Measurements from ENCODE around the gene MICAL3. TPM values are rescaled to one million over a fixed set of nuclear protein-coding genes. Genes with fewer than 3 reads are reported as not detected.

Gene MICAL3
- total and polyA plus RNA-seq, 4 donors: 4.4 to 30.7 (median 15.4) TPM

DNA sequence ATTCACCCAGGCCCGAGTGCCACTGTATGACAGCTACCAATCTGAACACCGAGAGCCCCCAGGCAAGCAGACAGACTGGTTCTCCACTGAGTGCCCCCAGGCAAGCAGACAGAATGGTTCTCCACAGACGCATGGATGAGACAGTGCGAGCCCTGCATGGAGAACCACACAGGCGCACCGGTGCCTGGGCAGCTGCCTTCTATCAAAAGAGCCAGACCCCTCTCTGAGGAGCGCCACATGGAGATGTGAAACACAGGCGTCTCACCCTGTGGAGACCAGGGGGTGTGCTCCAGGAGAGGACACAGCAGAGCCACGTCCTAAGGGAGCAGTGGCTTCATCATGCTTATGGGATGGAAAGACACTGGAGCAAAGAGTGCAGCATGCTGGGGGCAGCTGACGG lies 155.6 kb downstream of the MICAL3 start:
- ATAC-seq (ENCODE audit: insufficient read depth, low FRiP score): no peak
- no peak for DNase-seq
- Histone ChIP-seq H3K9me3 (ENCODE audit: control insufficient read depth in 4 of 4, insufficient read depth in 3 of 4, low read length in 3 of 4) (no peaks in the 10 kb centered on the region), H3K4me1 (ENCODE audit: control insufficient read depth in 5 of 5, insufficient read depth in 5 of 5, low read length in 5 of 5) (no peaks in the 10 kb centered on the region), H3K27ac (ENCODE audit: low read depth in 1 of 2, low read length in 1 of 2) (no peak overlapping the region), H3K36me3 (ENCODE audit: control insufficient read depth in 4 of 4, insufficient read depth in 4 of 4, low read length in 4 of 4) (peaks cover 7 to 54% (median 27%) of the 10 kb centered on the region in 4 donors), H3K27me3 (ENCODE audit: control insufficient read depth in 3 of 3, insufficient read depth in 3 of 3, low read length in 2 of 3) (no peaks in the 10 kb centered on the region), H3K4me3 (no peak overlapping the region), H3K9ac (ENCODE audit: insufficient read depth in 1 of 2, low read length in 2 of 2) (no peak overlapping the region)
- TF ChIP-seq, protein P1, sequence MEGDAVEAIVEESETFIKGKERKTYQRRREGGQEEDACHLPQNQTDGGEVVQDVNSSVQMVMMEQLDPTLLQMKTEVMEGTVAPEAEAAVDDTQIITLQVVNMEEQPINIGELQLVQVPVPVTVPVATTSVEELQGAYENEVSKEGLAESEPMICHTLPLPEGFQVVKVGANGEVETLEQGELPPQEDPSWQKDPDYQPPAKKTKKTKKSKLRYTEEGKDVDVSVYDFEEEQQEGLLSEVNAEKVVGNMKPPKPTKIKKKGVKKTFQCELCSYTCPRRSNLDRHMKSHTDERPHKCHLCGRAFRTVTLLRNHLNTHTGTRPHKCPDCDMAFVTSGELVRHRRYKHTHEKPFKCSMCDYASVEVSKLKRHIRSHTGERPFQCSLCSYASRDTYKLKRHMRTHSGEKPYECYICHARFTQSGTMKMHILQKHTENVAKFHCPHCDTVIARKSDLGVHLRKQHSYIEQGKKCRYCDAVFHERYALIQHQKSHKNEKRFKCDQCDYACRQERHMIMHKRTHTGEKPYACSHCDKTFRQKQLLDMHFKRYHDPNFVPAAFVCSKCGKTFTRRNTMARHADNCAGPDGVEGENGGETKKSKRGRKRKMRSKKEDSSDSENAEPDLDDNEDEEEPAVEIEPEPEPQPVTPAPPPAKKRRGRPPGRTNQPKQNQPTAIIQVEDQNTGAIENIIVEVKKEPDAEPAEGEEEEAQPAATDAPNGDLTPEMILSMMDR (IDR thresholded peaks at IDR 0.05; ENCODE audit: control extremely low read depth, extremely low read depth): no peak
- WGBS, 2 donors: 94 to 95% methylated on average over 10 of the region's 10 CpGs

DNA sequence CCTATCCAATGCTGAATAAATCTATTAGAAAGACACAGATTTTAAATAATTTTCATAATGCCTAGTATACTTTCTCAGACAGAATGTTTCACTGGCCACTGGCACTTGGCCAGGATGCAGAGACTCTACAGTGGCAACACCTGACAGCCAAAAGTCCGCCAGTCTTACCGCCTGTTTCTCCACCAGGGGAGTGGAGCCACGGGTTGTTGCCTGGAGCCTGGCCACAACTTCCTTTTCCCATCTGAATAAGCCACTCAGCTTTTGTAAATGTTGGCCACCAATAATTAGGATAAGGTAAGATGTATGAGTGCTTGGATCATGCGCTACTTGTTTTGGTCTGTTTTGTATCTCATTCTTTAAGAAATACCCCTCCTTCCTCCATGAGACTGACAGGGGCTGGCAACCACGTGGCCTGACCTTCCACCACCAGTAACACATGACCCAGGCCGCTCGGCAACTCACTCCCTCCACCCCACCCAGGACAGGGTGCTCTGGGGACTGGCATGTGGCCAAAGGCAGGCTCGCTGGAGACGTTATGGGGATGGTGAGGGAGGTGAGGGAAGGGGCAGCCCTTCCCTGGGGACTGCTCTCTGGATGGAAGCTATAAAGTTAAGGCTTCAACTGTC lies 157.1 kb downstream of the MICAL3 start:
- 36 to 50% methylated on average over 9 of the region's 9 CpGs for WGBS, 2 donors
- no peak for ATAC-seq (ENCODE audit: insufficient read depth, low FRiP score)
- Histone ChIP-seq H3K4me3 (no peak overlapping the region), H3K9ac (ENCODE audit: insufficient read depth in 1 of 2, low read length in 2 of 2) (no peak overlapping the region), H3K36me3 (ENCODE audit: control insufficient read depth in 4 of 4, insufficient read depth in 4 of 4, low read length in 4 of 4) (peaks cover 5 to 47% (median 28%) of the 10 kb centered on the region in 4 donors), H3K27me3 (ENCODE audit: control insufficient read depth in 3 of 3, insufficient read depth in 3 of 3, low read length in 2 of 3) (no peaks in the 10 kb centered on the region), H3K9me3 (ENCODE audit: control insufficient read depth in 4 of 4, insufficient read depth in 3 of 4, low read length in 3 of 4) (no peaks in the 10 kb centered on the region), H3K27ac (ENCODE audit: low read depth in 1 of 2, low read length in 1 of 2) (peak overlapping the region in 1 of 2 donors; percentile 13), H3K4me1 (ENCODE audit: control insufficient read depth in 5 of 5, insufficient read depth in 5 of 5, low read length in 5 of 5) (no peaks in the 10 kb centered on the region)
- TF ChIP-seq, protein P1 (IDR thresholded peaks at IDR 0.05; ENCODE audit: control extremely low read depth, extremely low read depth): no peak
- no peak for DNase-seq

DNA sequence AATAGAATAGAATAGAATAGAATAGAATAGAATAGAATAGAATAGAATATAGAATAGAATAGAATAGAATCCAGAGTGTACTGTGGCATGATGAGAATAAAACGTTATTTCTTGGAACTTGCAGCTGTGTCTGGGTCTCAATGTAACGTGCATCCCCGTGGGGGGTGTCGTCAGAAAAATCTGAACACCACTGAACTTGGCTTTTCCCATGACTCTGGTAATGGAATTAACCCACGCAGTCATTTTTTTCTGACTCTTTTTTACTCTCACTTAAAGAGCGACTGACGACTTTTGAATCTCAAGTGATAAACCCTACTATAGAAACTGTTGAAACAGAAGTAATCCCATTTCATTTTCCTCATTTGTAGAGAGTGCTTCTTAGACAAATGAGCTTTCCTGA lies 157.7 kb downstream of the MICAL3 start:
- peaks cover 5 to 45% (median 25%) of the 10 kb centered on the region in 4 donors for H3K36me3 ChIP-seq (ENCODE audit: control insufficient read depth in 4 of 4, insufficient read depth in 4 of 4, low read length in 4 of 4)
- H3K4me3 ChIP-seq: no peak overlapping the region
- ATAC-seq (ENCODE audit: insufficient read depth, low FRiP score) (no peak), DNase-seq (no peak)
- H3K27me3 ChIP-seq (ENCODE audit: control insufficient read depth in 3 of 3, insufficient read depth in 3 of 3, low read length in 2 of 3): no peaks in the 10 kb centered on the region
- H3K27ac ChIP-seq (ENCODE audit: low read depth in 1 of 2, low read length in 1 of 2): peak overlapping the region in 1 of 2 donors; percentile 13
- TF ChIP-seq, protein P1 (IDR thresholded peaks at IDR 0.05; ENCODE audit: control extremely low read depth, extremely low read depth): no peak
- WGBS, 2 donors: 94% methylated on average over 7 of the region's 7 CpGs
- H3K9me3 ChIP-seq (ENCODE audit: control insufficient read depth in 4 of 4, insufficient read depth in 3 of 4, low read length in 3 of 4): no peaks in the 10 kb centered on the region
- no peak overlapping the region for H3K9ac ChIP-seq (ENCODE audit: insufficient read depth in 1 of 2, low read length in 2 of 2)
- no peaks in the 10 kb centered on the region for H3K4me1 ChIP-seq (ENCODE audit: control insufficient read depth in 5 of 5, insufficient read depth in 5 of 5, low read length in 5 of 5)

DNA sequence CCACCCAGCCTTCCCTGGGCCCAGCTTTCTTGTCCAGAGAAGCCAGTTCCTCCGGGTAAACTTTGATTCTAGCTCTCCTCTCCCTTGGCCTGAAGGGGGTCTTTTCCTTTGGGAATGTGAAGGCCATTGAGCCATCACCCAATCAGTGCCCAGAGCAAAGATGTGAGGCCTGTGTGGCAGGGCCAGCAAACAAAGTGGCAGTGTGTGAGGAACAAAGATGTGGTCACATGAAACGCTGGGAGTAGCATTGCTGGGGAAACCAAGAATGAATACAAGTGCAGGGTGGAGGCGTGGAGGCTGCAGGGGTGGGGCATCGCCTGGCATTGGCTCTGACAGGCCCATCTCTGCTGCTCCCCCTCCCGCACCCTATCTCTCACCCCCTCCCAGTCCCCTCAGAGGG lies 158.2 kb downstream of the MICAL3 start:
- Histone ChIP-seq H3K27me3 (ENCODE audit: control insufficient read depth in 3 of 3, insufficient read depth in 3 of 3, low read length in 2 of 3) (no peaks in the 10 kb centered on the region), H3K9ac (ENCODE audit: insufficient read depth in 1 of 2, low read length in 2 of 2) (no peak overlapping the region), H3K27ac (ENCODE audit: low read depth in 1 of 2, low read length in 1 of 2) (no peak overlapping the region), H3K36me3 (ENCODE audit: control insufficient read depth in 4 of 4, insufficient read depth in 4 of 4, low read length in 4 of 4) (peaks cover 2 to 42% (median 22%) of the 10 kb centered on the region in 4 donors), H3K4me1 (ENCODE audit: control insufficient read depth in 5 of 5, insufficient read depth in 5 of 5, low read length in 5 of 5) (no peaks in the 10 kb centered on the region), H3K4me3 (no peak overlapping the region), H3K9me3 (ENCODE audit: control insufficient read depth in 4 of 4, insufficient read depth in 3 of 4, low read length in 3 of 4) (no peaks in the 10 kb centered on the region)
- DNase-seq: no peak
- WGBS, 2 donors: 91 to 93% methylated on average over 5 of the region's 5 CpGs
- TF ChIP-seq, protein P1 (IDR thresholded peaks at IDR 0.05; ENCODE audit: control extremely low read depth, extremely low read depth): no peak
- ATAC-seq (ENCODE audit: insufficient read depth, low FRiP score): no peak
